GM12872 (cell line): ENCODE measurements around the gene FECH.

Experiments used
- CTCF ChIP-seq: IDR thresholded peaks from 3 replicates; pipeline ENCODE4 v1.5.1; 2011; ENCODE audit warnings: low read depth, mild to moderate bottlenecking, low read length, moderate library complexity; ENCODE audit not compliant: insufficient read depth

FECH gene

GRCh38 chr18:57498682-57499256 is 87.7 kb downstream of the FECH start:
- no peak for TF ChIP-seq CTCF
